Thyroid gland (tissue), 4 donors: ENCODE measurements around the gene ROBO2.

Experiments
- CTCF ChIP-seq, 6 experiments: fragments of 200-600 bp in 3 of 6; fragments of 450-650 bp in 3 of 6; sonication (generic) in 3 of 6; IDR thresholded peaks; one replicate each; pipeline ENCODE4 v1.5.1; 2016 to 2019; ENCODE audit warnings: antibody characterized with exemption in 6 of 6, mild to moderate bottlenecking in 2 of 6, inconsistent platforms in 1 of 6, moderate library complexity in 1 of 6
- POLR2A ChIP-seq, 2 donors: fragments of 450-650 bp; IDR thresholded peaks; one replicate each; pipeline ENCODE4 v1.6.1; 2017; ENCODE audit warnings: antibody characterized with exemption in 2 of 2, mild to moderate bottlenecking in 2 of 2, moderate library complexity in 1 of 2

DNA sequence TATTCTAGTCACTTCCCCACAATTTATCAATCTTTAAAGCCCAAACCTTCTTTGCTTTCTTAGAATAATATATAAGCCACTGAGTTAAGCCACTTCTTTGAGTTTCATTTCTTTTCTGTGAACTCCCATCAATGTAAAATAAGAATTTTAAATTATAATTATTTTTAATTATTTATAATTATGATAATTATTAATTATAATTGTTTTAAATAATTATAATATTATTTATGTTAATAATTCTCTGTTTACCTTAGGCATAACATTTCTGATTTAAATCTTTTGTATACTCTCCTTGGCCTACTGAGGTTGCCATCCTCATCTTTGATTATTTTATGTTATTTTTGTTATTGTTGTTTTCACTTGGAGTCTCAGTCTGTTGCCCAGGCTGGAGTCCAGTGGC is 644.2 kb downstream of the ROBO2 start:
- TF ChIP-seq CTCF (IDR thresholded peaks at IDR 0.05) (no peak), POLR2A (IDR thresholded peaks at IDR 0.05) (no peak)
